ENCODE data around the gene PDE3A. TPM values are rescaled to one million over a fixed set of nuclear protein-coding genes. Genes with fewer than 3 reads are reported as not detected.

The PDE3A gene
- total RNA-seq, 1 experiment from 2014 or later = 2.8 TPM

GRCh38 chr12:20495997-20496396 lies 127.7 kb downstream of the PDE3A start (continued):
- no peak for TF ChIP-seq PREB (CRISPR knock-in tag; IDR thresholded peaks at IDR 0.05; ENCODE audit: borderline replicate concordance)

GRCh38 chr12:20497707-20498106 lies 129.4 kb downstream of the PDE3A start:
- ChIA-PET POLR2A (no interaction called here), CTCF (no interaction called here)
- Mint-ChIP-seq H3K9me3 (no peaks in the 10 kb centered on the region), H3K27ac (no peak overlapping the region), H3K36me3 (no peaks in the 10 kb centered on the region), H3K4me1 (no peaks in the 10 kb centered on the region), H3K27me3 (ENCODE audit: low read depth) (no peaks in the 10 kb centered on the region), H3K4me3 (no peak overlapping the region)
- no peak for TF ChIP-seq ZNF232 (CRISPR knock-in tag; IDR thresholded peaks at IDR 0.05)
- no peak for TF ChIP-seq IRF1 (CRISPR knock-in tag; IDR thresholded peaks at IDR 0.05)
- TF ChIP-seq ZNF425 (CRISPR knock-in tag; conservative IDR thresholded peaks at IDR 0.05) = no peak
- TF ChIP-seq SMAD3 (CRISPR knock-in tag; IDR thresholded peaks at IDR 0.05; ENCODE audit: borderline replicate concordance) = no peak
- TF ChIP-seq TP53 (CRISPR knock-in tag; IDR thresholded peaks at IDR 0.05) = no peak
- no peak for TF ChIP-seq ZNF416 (CRISPR knock-in tag; IDR thresholded peaks at IDR 0.05)
- TF ChIP-seq JAZF1 (CRISPR knock-in tag; IDR thresholded peaks at IDR 0.05) = no peak
- TF ChIP-seq AFF4 (CRISPR knock-in tag; IDR thresholded peaks at IDR 0.05; ENCODE audit: borderline replicate concordance) = no peak
- no peak for TF ChIP-seq ATF1 (CRISPR knock-in tag; IDR thresholded peaks at IDR 0.05)
- no peak for TF ChIP-seq ERG (CRISPR knock-in tag; IDR thresholded peaks at IDR 0.05)
- no peak for TF ChIP-seq ZNF263 (CRISPR knock-in tag; IDR thresholded peaks at IDR 0.05; ENCODE audit: low read depth)
- no peak for TF ChIP-seq E2F4 (CRISPR knock-in tag; IDR thresholded peaks at IDR 0.05; ENCODE audit: borderline replicate concordance, low read depth)
- TF ChIP-seq TEAD4 (CRISPR knock-in tag; IDR thresholded peaks at IDR 0.05) = no peak
- no peak for TF ChIP-seq RORB (CRISPR knock-in tag; IDR thresholded peaks at IDR 0.05)
- ATAC-seq = no peak
- DNase-seq (ENCODE audit: low spot score) = no peak
